Neural progenitor cell (in vitro differentiated cells): ENCODE data around the gene UNC45B.

Source experiments
- CTCF ChIP-seq: fragments of 200-600 bp; sonication (generic); IDR thresholded peaks from 2 replicates; pipeline ENCODE4 v1.5.1; 2017; ENCODE audit warnings: antibody characterized with exemption, mild to moderate bottlenecking
- EZH2 ChIP-seq: fragments of 200-600 bp; sonication (generic); IDR thresholded peaks from 2 replicates; pipeline ENCODE4 v1.6.1; 2017; ENCODE audit warnings: antibody characterized with exemption, mild to moderate bottlenecking, moderate library complexity
- EZH2phosphoT487 ChIP-seq: fragments of 200-600 bp; sonication (generic); IDR thresholded peaks from 2 replicates; pipeline ENCODE4 v1.6.1; 2017; ENCODE audit warnings: antibody characterized with exemption

GRCh38 chr17:35191001-35191695 is 43.5 kb downstream of the UNC45B start:
- TF ChIP-seq CTCF = no peak
- no peak for TF ChIP-seq EZH2
- TF ChIP-seq EZH2phosphoT487 = no peak
